Epithelial cell of esophagus (primary cell): ENCODE results near the gene BRCC3.
A peak's percentile ranks its signal among the peaks of the same experiment; 100 is the strongest.

Source experiments
- DNase-seq: peaks from one replicate; pipeline ENCODE4 v3.0.0; 2010; ENCODE audit warnings: low read depth
- H3K4me3 ChIP-seq: 2 replicates; pipeline ENCODE4 v1.5.1; 2011; ENCODE audit warnings: mild to moderate bottlenecking, low read length, control low read depth
- TF ChIP-seq, protein P1 (sequence below): IDR thresholded peaks from 2 replicates; pipeline ENCODE4 v1.5.1; 2011; ENCODE audit warnings: low read depth, mild to moderate bottlenecking, low read length, control low read depth, inconsistent platforms; ENCODE audit not compliant: insufficient read depth; ENCODE audit errors: missing control alignments

The BRCC3 gene

GRCh38 chrX:155052738-155053498 lies 18.4 kb upstream of the BRCC3 start:
- no peak overlapping the region for H3K4me3 ChIP-seq
- TF ChIP-seq, protein P1, sequence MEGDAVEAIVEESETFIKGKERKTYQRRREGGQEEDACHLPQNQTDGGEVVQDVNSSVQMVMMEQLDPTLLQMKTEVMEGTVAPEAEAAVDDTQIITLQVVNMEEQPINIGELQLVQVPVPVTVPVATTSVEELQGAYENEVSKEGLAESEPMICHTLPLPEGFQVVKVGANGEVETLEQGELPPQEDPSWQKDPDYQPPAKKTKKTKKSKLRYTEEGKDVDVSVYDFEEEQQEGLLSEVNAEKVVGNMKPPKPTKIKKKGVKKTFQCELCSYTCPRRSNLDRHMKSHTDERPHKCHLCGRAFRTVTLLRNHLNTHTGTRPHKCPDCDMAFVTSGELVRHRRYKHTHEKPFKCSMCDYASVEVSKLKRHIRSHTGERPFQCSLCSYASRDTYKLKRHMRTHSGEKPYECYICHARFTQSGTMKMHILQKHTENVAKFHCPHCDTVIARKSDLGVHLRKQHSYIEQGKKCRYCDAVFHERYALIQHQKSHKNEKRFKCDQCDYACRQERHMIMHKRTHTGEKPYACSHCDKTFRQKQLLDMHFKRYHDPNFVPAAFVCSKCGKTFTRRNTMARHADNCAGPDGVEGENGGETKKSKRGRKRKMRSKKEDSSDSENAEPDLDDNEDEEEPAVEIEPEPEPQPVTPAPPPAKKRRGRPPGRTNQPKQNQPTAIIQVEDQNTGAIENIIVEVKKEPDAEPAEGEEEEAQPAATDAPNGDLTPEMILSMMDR: no peak
- DNase-seq: no peak

- TF ChIP-seq, protein P1: no peak
- no peak for DNase-seq
- no peak overlapping the region for H3K4me3 ChIP-seq
These were observed 17.7 kb upstream of the BRCC3 start for GRCh38 chrX:155053656-155054055.

GRCh38 chrX:155054255-155054654 lies 17.1 kb upstream of the BRCC3 start:
- H3K4me3 ChIP-seq: no peak overlapping the region
- TF ChIP-seq, protein P1: no peak
- no peak for DNase-seq

GRCh38 chrX:155055494-155055893 lies 15.8 kb upstream of the BRCC3 start:
- no peak overlapping the region for H3K4me3 ChIP-seq
- no peak for DNase-seq
- TF ChIP-seq, protein P1: no peak

DNA sequence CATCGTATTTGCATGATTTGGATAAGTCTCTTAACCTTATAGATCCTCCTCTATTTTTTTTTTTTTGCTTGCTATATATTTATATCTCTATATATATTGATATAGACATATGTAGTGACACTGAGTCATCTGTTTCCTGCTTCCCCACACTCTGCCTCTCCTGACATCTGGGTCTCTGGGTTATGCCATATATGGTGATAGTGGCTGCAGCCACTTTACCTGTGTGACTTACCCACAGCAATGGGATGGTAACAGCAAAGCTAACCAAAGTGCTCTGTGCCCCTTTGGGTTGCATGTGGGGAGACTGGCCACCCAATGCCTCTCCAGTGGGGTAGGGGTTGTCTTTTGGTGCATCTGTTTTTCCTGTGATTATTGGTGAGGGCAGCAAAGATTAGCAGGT lies 14.8 kb upstream of the BRCC3 start:
- TF ChIP-seq, protein P1: no peak
- no peak overlapping the region for H3K4me3 ChIP-seq
- no peak for DNase-seq

- H3K4me3 ChIP-seq: peak overlapping the region; percentile 16
- TF ChIP-seq, protein P1: peak; percentile 70
- peak; percentile 70 for DNase-seq
These were observed 14.2 kb upstream of the BRCC3 start for GRCh38 chrX:155056877-155057792.
